Measurements from ENCODE around the gene SEPTIN7.

SEPTIN7 gene

GRCh38 chr7:35787925-35788324, 12.9 kb upstream of the SEPTIN7 start:
- H3K36me3 ChIP-seq (ENCODE audit: control insufficient read depth in 1 of 2, insufficient read depth in 2 of 2, low read length in 2 of 2) = no peaks in the 10 kb centered on the region
- no peak overlapping the region for H4K12ac ChIP-seq (ENCODE audit: low read depth, low read length)
- peaks cover 0 to 2% of the 10 kb centered on the region in 2 experiments for H3K4me1 ChIP-seq (ENCODE audit: control insufficient read depth in 1 of 2, insufficient read depth in 2 of 2, low read length in 2 of 2)
- H3K4me2 ChIP-seq (ENCODE audit: low read length) = no peak overlapping the region
- H3K4me3 ChIP-seq (ENCODE audit: low read depth, low read length) = no peak overlapping the region
- H4K91ac ChIP-seq (ENCODE audit: low read depth, low read length) = no peak overlapping the region
- no peak overlapping the region for H3K18ac ChIP-seq (ENCODE audit: low read length)
- H3K9me3 ChIP-seq (ENCODE audit: insufficient read depth, low read depth, low read length) = no peaks in the 10 kb centered on the region
- H3K23ac ChIP-seq (ENCODE audit: low read length) = no peak overlapping the region
- no peak overlapping the region for H3K27ac ChIP-seq (ENCODE audit: low read depth, low read length)
- H3K4ac ChIP-seq (ENCODE audit: low read depth, low read length) = no peak overlapping the region
- H3K79me1 ChIP-seq (ENCODE audit: low read length) = no peaks in the 10 kb centered on the region
- no peak overlapping the region for H2AFZ ChIP-seq (ENCODE audit: insufficient read depth, low read length, poor library complexity)
- H2BK12ac ChIP-seq (ENCODE audit: low read length) = no peak overlapping the region
- H3K79me2 ChIP-seq (ENCODE audit: control insufficient read depth, insufficient read depth, low read length, poor library complexity) = no peaks in the 10 kb centered on the region
- no peak overlapping the region for H2AK5ac ChIP-seq (ENCODE audit: low read length)
- WGBS (ENCODE audit: extremely low coverage, insufficient coverage, insufficient read length) = no CpG with 5 or more reads among the region's 2 CpGs
- no peak overlapping the region for H3K14ac ChIP-seq (ENCODE audit: low read length)
- no peaks in the 10 kb centered on the region for H3K27me3 ChIP-seq (ENCODE audit: insufficient read depth, low read length)
- DNase-seq = peak in 1 of 2 donors; percentile 8
- H3K9ac ChIP-seq (ENCODE audit: low read length) = no peak overlapping the region
- H2BK5ac ChIP-seq (ENCODE audit: low read depth, low read length, poor library complexity) = no peak overlapping the region
- no peak overlapping the region for H4K8ac ChIP-seq (ENCODE audit: low read depth, low read length)
- no peak overlapping the region for H2BK120ac ChIP-seq (ENCODE audit: insufficient read depth, low read length, poor library complexity)

- Histone ChIP-seq H3K23ac (ENCODE audit: low read length) (no peak overlapping the region), H4K8ac (ENCODE audit: low read depth, low read length) (no peak overlapping the region), H4K91ac (ENCODE audit: low read depth, low read length) (no peak overlapping the region), H3K18ac (ENCODE audit: low read length) (no peak overlapping the region), H2BK5ac (ENCODE audit: low read depth, low read length, poor library complexity) (no peak overlapping the region), H3K14ac (ENCODE audit: low read length) (no peak overlapping the region), H3K4me1 (ENCODE audit: control insufficient read depth in 1 of 2, insufficient read depth in 2 of 2, low read length in 2 of 2) (peaks cover 0 to 2% of the 10 kb centered on the region in 2 experiments), H2BK12ac (ENCODE audit: low read length) (no peak overlapping the region), H3K4me2 (ENCODE audit: low read length) (no peak overlapping the region), H3K79me1 (ENCODE audit: low read length) (no peaks in the 10 kb centered on the region), H2AFZ (ENCODE audit: insufficient read depth, low read length, poor library complexity) (no peak overlapping the region), H3K27me3 (ENCODE audit: insufficient read depth, low read length) (no peaks in the 10 kb centered on the region), H3K4ac (ENCODE audit: low read depth, low read length) (no peak overlapping the region), H3K9me3 (ENCODE audit: insufficient read depth, low read depth, low read length) (no peaks in the 10 kb centered on the region), H2BK120ac (ENCODE audit: insufficient read depth, low read length, poor library complexity) (no peak overlapping the region), H2AK5ac (ENCODE audit: low read length) (no peak overlapping the region), H3K4me3 (ENCODE audit: low read depth, low read length) (no peak overlapping the region), H3K36me3 (ENCODE audit: control insufficient read depth in 1 of 2, insufficient read depth in 2 of 2, low read length in 2 of 2) (no peaks in the 10 kb centered on the region), H3K79me2 (ENCODE audit: control insufficient read depth, insufficient read depth, low read length, poor library complexity) (no peaks in the 10 kb centered on the region), H4K12ac (ENCODE audit: low read depth, low read length) (no peak overlapping the region), H3K9ac (ENCODE audit: low read length) (no peak overlapping the region), H3K27ac (ENCODE audit: low read depth, low read length) (peak overlapping the region; percentile 51)
- DNase-seq = no peak
- no CpG with 5 or more reads among the region's 1 CpG for WGBS (ENCODE audit: extremely low coverage, insufficient coverage, insufficient read length)
Measured at GRCh38 chr7:35792472-35792871, 8.4 kb upstream of the SEPTIN7 start.

- peaks cover 0 to 2% of the 10 kb centered on the region in 2 experiments for H3K4me1 ChIP-seq (ENCODE audit: control insufficient read depth in 1 of 2, insufficient read depth in 2 of 2, low read length in 2 of 2)
- no peak overlapping the region for H2BK120ac ChIP-seq (ENCODE audit: insufficient read depth, low read length, poor library complexity)
- no peak overlapping the region for H2AK5ac ChIP-seq (ENCODE audit: low read length)
- no peak overlapping the region for H2BK12ac ChIP-seq (ENCODE audit: low read length)
- H4K91ac ChIP-seq (ENCODE audit: low read depth, low read length) = no peak overlapping the region
- no peaks in the 10 kb centered on the region for H3K36me3 ChIP-seq (ENCODE audit: control insufficient read depth in 1 of 2, insufficient read depth in 2 of 2, low read length in 2 of 2)
- peak overlapping the region; percentile 51 for H3K27ac ChIP-seq (ENCODE audit: low read depth, low read length)
- H4K8ac ChIP-seq (ENCODE audit: low read depth, low read length) = no peak overlapping the region
- H3K27me3 ChIP-seq (ENCODE audit: insufficient read depth, low read length) = no peaks in the 10 kb centered on the region
- no peak overlapping the region for H3K18ac ChIP-seq (ENCODE audit: low read length)
- no peak overlapping the region for H3K23ac ChIP-seq (ENCODE audit: low read length)
- no peaks in the 10 kb centered on the region for H3K9me3 ChIP-seq (ENCODE audit: insufficient read depth, low read depth, low read length)
- no peak overlapping the region for H4K12ac ChIP-seq (ENCODE audit: low read depth, low read length)
- DNase-seq = peak in 1 of 2 donors; percentile 5
- H2BK5ac ChIP-seq (ENCODE audit: low read depth, low read length, poor library complexity) = no peak overlapping the region
- no peak overlapping the region for H2AFZ ChIP-seq (ENCODE audit: insufficient read depth, low read length, poor library complexity)
- no CpG with 5 or more reads among the region's 4 CpGs for WGBS (ENCODE audit: extremely low coverage, insufficient coverage, insufficient read length)
- no peak overlapping the region for H3K4ac ChIP-seq (ENCODE audit: low read depth, low read length)
- H3K4me2 ChIP-seq (ENCODE audit: low read length) = peak overlapping the region; percentile 38
- H3K9ac ChIP-seq (ENCODE audit: low read length) = no peak overlapping the region
- H3K79me2 ChIP-seq (ENCODE audit: control insufficient read depth, insufficient read depth, low read length, poor library complexity) = no peaks in the 10 kb centered on the region
- H3K79me1 ChIP-seq (ENCODE audit: low read length) = no peaks in the 10 kb centered on the region
- H3K4me3 ChIP-seq (ENCODE audit: low read depth, low read length) = no peak overlapping the region
- no peak overlapping the region for H3K14ac ChIP-seq (ENCODE audit: low read length)
Measured at GRCh38 chr7:35792873-35793489, 7.9 kb upstream of the SEPTIN7 start.

- Histone ChIP-seq H4K91ac (ENCODE audit: low read depth, low read length) (no peak overlapping the region), H3K36me3 (ENCODE audit: control insufficient read depth in 1 of 2, insufficient read depth in 2 of 2, low read length in 2 of 2) (no peaks in the 10 kb centered on the region), H3K27ac (ENCODE audit: low read depth, low read length) (no peak overlapping the region), H2BK120ac (ENCODE audit: insufficient read depth, low read length, poor library complexity) (no peak overlapping the region), H2AFZ (ENCODE audit: insufficient read depth, low read length, poor library complexity) (no peak overlapping the region), H3K4me2 (ENCODE audit: low read length) (no peak overlapping the region), H3K79me2 (ENCODE audit: control insufficient read depth, insufficient read depth, low read length, poor library complexity) (peaks cover 10% of the 10 kb centered on the region), H4K8ac (ENCODE audit: low read depth, low read length) (no peak overlapping the region), H2AK5ac (ENCODE audit: low read length) (no peak overlapping the region), H3K23ac (ENCODE audit: low read length) (peak overlapping the region; percentile 76), H3K18ac (ENCODE audit: low read length) (no peak overlapping the region), H3K4me3 (ENCODE audit: low read depth, low read length) (no peak overlapping the region), H2BK12ac (ENCODE audit: low read length) (no peak overlapping the region), H3K14ac (ENCODE audit: low read length) (no peak overlapping the region), H4K12ac (ENCODE audit: low read depth, low read length) (no peak overlapping the region), H3K4me1 (ENCODE audit: control insufficient read depth in 1 of 2, insufficient read depth in 2 of 2, low read length in 2 of 2) (peaks cover 0 to 2% of the 10 kb centered on the region in 2 experiments), H3K9ac (ENCODE audit: low read length) (no peak overlapping the region), H3K4ac (ENCODE audit: low read depth, low read length) (no peak overlapping the region), H3K27me3 (ENCODE audit: insufficient read depth, low read length) (no peaks in the 10 kb centered on the region), H3K9me3 (ENCODE audit: insufficient read depth, low read depth, low read length) (no peaks in the 10 kb centered on the region), H2BK5ac (ENCODE audit: low read depth, low read length, poor library complexity) (no peak overlapping the region), H3K79me1 (ENCODE audit: low read length) (peaks cover 16% of the 10 kb centered on the region)
- WGBS (ENCODE audit: extremely low coverage, insufficient coverage, insufficient read length) = no CpG with 5 or more reads among the region's 5 CpGs
- DNase-seq = no peak
Measured at GRCh38 chr7:35797311-35797710, 3.5 kb upstream of the SEPTIN7 start.
